Stimulated activated CD8-positive, alpha-beta memory T cell treated with anti-CD3 and anti-CD28 coated beads, Interleukin-15, amount 100 ng/mL, for 48 hours (primary cell): Measurements from ENCODE around the gene ACTC1.

Experiments
- DNase-seq, 2 donors: peaks; one replicate each; pipeline ENCODE4 v3.0.0-alpha.2; 2020; ENCODE audit warnings: low read depth in 2 of 2

The ACTC1 gene

DNA sequence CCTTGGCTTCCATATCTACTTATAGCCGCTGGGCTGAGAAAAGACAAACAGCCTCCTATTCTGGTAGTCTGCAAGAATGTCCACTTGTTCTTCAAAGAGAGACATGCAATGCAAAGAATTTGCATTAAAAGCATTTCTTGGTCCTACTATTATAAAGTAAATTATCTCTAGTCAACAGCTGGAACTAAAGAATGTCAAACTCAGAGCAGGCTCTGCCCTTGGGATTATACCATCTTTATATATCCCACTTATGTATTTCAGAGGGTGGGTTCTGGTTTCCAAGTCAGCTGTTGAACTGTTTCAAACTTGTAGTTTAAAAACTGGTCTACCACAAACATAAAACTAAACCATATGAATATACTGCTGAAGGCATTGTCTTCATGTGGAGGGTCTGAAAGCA, 7.0 kb upstream of the ACTC1 start:
- no peak for DNase-seq

DNA sequence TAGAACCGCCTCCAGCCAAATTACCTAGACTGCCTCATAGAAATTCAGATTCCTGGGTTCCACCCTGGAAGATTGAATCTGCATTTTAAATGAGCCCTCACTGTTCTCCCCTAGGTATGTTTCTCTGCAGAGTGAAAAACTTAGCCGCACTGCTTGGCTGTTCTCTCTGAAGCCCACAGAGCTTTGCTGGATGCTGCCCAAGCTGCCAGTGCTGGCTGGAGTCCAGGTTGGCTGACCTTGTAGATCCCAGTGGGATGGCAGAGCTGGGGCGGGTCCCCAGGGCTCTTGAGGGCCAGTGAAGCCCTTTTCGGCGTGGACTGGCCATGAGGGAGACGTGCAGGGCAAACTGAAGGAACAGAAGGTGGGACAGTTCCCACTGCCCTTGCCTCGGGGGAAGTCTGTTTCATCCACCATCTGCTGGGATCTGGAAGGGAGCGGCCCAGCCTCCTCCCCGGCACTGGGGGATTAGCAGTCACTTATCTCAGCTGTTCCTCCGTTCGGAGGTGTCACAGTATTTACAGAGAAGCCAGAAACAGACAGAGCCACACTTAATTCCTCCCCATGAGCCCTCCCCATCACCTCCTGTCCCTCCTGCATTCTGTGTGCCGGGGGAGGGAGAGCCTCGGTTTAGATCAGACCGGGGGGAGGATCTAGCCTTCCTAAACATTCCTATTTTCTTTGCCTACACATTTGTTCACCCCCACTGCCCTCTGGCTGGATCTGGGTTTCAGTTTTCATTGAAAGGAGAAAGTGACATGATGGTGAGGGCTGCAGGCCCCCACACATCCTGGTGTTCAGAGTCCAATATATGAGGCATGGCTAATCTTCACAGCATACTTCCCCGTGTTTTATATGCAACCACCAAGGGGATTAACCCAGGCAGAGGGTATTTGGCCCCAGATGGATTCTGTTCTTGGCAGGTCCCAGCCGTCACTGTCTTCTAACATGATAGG, 4.1 kb upstream of the ACTC1 start:
- DNase-seq = no peak

DNA sequence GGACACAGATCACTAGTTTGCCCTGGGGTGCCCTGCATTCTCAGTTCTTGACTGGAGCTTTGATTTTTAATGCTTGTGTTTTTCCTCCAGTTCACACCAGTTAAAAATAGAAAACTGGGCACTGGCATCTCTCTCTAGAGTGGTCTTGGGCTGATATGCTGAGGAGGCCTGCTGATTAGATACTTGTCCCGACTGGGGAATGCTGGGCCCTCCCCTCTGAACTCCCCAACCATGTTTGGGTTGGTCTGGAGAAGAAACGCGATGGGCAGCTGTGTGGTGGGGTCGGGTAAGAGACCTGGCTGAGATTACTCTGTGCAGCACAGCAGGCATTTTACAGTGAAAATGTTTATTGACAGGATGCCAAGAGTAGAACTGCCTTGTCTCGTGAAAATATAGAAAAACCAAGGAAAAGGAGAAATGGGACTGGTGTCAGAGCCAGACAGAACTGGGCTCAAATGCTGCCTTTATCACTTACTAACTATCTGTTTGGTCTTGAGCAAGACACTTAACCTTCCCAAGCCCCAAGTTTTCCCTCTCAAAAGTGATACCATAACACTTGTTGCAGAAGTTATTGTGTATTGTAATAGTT, 1.6 kb upstream of the ACTC1 start:
- no peak for DNase-seq

DNA sequence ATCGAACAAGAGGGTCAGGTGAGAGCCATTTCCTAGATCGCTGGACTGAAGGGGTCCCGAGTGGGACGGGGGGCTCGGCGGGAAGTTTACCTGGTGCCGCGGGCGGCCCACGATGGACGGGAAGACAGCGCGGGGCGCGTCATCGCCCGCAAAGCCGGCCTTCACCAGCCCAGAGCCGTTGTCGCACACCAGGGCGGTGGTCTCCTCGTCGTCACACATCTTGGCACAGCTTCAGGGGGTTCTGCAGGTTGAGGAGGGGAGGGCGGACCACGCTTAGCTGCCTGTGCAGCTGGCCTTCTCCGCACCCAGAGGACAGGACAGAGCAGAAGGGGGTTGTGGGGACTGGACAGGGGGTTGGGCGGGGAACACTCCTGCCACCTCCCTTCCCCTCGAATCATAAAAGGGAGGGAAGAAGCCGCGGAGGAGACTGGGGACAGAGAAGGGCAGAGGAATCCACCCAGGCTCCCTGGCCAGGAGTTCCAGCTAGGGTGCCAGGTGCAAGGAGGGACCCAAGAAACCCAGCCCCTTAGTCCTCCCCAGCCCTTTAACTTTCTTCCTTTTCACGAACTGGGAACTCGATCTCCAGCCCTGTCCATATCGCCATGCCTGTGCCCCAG, 651 bp downstream of the ACTC1 start:
- no peak for DNase-seq

DNA sequence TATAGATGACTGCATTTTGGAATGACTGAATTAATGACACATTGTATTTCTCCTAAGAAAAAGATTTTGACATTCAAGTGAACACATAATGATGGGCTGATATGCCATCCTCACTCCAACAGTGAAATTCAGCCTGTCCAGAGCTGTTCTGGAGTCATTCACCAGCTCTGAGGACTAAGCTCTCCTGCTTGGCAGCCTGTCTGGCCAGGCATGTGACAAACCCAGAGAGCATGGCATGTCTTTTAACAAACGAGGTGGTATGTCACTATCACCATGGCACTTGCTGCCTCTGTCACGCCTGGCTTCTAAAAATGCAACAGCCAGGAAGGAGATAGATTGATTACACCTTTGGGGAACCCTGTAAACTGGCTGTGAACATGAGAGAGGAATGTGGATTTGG, 1.4 kb downstream of the ACTC1 start:
- no peak for DNase-seq

DNA sequence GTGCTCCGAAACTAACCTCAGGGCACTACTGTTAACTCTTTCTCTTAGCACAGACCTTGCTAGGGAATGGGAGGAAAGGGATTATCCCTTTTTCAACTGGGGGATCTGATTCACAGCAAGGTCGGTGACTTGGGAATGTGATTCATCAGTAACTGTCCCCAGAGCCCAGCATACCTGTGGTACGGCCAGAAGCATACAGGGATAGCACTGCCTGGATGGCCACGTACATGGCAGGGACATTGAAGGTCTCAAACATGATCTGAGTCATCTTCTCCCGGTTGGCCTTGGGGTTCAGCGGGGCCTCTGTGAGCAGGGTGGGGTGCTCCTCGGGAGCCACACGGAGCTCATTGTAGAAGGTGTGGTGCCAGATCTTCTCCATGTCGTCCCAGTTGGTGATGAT, 2.3 kb downstream of the ACTC1 start:
- DNase-seq = no peak

DNA sequence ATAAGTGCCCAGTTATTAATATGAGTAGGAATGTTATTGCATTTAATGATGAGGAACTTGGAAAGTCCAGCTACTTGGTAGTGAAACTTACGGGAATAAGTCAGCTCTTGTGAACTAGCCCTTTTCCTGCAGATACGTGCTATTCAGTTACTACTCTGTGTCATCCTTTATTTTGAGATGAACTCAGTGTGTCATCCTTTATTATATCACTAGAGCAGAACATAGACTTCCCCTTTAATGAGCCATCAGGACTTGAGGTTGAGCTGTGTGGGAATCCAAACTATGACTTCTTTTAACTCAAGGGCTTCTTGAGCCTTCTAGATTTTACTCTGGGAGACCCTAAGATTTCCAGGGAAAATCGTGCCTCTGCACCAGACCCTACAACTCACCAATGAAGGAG, 3.6 kb downstream of the ACTC1 start:
- DNase-seq = no peak

DNA sequence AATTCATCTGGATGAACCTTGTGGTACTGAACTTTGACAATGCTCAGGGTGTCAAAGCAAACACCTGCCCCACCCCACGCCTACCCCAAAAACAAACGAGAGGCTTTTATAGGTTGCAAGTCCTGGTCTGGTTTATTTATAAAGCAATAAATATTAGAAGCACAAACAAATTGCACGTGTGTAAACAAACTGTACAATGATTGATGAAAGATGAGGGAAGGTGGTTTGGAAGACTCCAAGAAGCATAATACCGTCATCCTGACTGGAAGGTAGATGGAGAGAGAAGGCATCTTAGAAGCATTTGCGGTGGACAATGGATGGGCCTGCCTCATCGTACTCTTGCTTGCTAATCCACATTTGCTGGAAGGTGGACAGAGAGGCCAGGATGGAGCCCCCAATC, 5.2 kb downstream of the ACTC1 start:
- no peak for DNase-seq

DNA sequence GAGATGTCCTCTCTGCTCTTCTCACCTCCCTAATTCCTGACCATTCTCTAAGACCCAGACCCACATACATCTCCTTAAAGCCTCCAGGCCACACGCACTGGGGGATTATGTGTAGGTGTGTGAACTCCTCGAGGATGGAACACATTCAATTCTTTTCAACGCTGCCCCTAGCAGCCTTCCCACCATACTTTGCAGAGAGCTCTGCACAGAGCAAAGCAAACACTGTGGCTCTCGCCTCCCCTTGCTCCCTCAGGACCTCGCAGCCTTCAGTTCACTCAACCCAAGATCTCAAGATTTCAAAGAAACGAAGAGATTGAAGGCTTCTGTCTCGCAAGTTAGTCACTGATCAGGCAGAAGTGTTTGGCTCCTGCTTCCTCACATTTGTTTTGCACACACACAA, 6.0 kb downstream of the ACTC1 start:
- no peak for DNase-seq

DNA sequence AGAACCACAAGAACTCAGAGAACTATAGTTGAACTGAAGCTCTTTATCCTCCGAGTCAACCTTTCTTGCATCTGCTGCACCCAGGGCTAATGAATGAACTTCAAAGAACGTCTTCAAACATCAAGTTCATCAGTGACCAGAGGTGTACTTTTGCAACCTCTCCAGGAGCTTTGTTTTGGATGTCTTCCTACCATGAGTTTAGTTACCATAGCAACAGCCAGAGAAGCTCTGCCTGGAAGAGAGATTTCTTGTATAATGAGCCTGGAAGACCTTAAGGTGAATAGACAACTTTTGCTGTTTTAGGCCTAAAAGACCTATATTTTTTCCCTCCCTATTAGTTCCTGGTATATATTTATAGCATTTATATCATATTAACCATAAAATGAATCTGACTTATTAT, 9.1 kb downstream of the ACTC1 start:
- DNase-seq = no peak

DNA sequence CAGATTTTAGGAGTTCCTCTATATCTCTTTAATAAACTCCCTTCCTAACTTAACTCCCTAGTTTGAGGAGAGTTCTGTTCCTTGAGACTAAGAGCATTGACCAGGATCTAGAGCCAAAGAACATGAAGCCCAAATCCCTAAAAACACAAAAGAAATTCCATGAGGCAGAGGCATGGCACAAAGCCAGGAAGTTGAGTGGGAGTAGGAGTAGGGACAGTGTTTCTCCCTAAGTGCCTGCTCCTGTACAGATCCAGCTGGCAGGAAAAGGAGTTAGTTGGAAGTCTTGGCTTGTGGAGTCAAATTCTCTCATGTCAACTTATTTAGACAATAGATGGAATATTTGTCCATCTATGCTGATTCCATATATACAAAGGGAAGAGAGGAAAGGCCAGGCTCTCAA, 11.4 kb downstream of the ACTC1 start:
- no peak for DNase-seq

DNA sequence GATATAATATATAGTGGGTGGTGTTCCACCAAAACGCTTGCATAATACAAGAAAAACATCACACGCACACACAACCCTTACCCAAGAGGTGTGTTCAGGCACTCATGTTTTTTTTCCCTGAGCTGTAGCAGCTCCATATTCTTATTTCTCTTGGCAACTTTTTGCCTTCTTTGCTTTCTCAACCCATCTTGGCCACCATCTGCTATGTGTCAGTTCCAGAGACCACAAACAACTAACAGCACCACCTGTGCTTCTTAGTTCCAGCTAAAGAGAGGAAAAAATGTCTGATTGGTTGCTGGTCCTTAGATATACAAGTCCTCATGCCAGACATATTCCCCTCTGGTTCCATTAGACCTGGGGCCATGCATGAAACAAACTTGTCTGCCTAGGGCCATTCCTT, 11.9 kb downstream of the ACTC1 start:
- DNase-seq = no peak

DNA sequence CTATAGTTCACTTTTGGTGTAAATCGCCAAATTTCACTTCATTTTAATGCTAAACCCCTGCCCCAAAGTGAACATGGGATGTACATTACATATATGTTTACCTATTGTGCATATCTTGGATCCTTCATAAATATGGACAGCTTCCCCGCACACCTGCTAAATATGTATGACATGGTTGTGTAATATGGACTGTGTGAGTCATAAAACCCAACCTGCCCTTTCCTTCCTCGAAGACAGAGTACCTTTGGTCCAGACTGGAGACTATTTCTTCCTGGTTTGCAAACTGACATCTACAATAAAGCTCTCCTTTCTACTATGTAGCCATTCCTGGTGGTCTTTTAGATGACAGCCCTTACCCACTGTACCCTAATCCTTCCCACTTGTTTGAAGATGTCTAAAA, 12.4 kb downstream of the ACTC1 start:
- DNase-seq = no peak

DNA sequence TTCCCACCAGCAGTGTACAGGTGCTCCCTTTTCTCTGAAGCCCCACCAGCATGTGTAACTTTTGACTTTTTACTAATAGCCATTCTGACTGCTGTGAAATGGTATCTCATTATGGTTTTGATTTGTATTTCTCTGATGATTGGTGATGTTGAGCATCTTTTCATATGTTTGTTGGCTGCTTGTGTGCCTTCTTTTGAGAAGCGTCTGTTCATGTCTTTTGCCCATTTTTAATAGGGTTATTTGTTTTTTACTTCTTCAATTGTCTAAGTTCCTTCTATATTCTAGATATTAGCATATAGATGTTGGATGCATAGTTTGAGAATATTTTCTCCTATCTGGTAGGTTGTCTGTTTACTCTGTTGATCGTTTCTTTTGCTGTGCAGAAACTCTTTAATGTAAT, 14.6 kb downstream of the ACTC1 start:
- no peak for DNase-seq

DNA sequence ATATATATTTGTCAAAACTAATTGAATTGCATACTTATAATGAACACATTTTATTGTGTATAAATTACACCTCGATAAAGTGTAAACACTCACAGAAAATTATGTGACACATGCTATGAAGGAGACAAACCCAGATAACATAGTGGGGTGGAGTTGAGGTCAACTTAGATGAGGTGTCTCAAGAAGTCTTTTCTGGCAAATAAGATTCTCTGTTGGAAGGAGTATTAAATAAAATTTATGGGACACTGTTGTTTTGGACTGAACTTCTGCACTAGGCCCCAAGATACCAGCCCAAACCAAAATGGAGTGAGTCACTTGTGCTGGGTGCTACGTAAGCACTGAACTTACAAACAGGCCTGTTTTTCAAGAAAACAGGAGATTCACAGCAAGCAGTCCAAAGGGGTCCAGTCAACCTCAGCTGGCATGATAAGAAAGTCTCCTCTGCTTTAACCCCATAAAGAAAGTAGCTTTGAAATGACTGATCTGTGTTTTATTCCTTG, 18.7 kb downstream of the ACTC1 start:
- DNase-seq = no peak

DNA sequence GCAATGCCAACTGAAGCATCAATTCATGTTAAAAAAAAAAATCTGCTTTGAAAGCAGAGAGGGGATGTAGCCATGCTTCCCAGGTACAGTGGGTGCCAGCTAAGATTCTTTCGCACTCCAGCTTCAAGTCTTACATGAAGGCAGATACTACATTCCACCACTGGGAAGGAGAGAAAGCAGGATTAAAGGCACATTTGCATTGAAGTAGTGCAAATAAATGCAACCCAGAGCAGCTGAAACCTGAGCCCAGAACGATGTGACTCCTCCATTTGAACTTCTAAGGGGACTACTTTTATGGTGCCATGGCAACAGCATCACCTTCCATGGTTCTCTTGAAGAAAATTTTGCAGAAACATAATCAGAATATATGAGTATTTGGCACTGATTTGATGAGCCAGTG, 21.4 kb downstream of the ACTC1 start:
- no peak for DNase-seq

DNA sequence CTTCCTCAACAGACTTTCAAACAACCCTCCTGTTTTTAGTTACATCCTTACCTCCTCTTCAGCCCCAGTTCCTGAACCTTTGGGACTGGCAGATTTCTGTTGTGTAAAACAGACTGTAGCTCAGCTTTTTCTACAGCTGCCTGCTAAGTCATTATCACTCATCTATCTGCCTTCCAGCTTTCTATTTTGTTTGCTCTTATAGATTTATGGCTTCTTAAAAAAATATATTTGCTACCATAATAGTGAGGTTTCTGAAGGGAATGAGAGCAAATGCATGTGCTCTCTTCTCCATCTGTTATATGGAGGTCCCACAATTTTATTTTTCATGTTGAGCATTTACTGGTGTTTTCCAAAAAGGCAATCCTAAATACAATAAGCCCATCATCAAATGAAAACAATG, 22.3 kb downstream of the ACTC1 start:
- no peak for DNase-seq

DNA sequence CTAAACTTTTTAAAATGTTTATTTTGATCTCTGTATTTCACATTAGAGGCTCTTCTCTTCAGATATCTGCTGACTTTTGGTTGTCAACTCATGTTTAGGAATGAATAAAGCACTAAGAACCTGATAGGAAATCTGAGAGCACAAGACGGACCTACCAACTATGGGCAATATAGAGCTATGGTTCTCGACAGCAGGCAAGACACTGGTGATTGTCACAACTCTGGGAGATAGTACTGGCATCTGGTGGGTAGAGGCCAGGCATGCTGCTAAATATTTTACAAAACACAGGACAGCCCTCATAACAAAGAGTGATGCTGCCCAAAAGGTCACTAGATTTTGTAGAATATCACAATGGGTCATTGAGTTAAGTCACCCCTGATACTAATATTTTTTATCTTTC, 23.0 kb downstream of the ACTC1 start:
- no peak for DNase-seq

DNA sequence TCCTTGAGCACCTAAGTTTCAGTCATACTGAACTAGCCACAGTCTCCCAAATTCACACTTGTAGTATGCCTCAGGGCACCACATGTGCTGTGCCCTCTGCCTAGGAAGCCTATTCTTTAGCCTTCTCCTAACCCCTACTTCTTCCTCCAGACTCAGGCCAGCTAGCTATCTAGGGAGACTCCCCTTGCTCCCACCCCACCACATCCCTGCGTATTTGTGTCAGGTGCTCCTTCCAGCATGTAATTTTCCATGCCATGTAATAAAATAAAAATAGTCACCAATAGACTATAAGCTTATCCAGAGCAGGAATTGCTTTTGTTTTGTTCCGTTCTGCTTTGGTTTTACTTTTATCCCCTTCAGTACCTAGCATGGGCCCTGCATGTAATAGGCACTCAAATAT, 25.6 kb downstream of the ACTC1 start:
- DNase-seq = no peak

DNA sequence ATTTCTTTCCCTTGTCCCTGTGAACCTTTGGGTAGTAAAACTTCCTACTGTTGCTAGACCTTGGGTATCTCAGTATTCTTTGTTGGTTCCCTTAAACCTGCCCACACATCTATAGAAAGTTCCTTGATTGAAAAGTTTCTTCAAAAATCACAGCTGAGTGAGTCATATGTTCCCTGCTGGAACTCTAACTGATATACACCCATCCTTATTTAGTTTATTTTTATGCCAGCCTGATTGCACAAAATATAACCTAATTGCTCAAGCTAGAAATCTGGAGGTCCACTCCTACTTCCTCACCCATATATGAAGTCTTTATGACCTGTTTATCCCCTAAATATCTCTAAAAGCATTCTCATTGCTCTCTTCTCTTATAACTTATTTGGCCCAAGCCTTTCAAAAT, 26.8 kb downstream of the ACTC1 start:
- no peak for DNase-seq

DNA sequence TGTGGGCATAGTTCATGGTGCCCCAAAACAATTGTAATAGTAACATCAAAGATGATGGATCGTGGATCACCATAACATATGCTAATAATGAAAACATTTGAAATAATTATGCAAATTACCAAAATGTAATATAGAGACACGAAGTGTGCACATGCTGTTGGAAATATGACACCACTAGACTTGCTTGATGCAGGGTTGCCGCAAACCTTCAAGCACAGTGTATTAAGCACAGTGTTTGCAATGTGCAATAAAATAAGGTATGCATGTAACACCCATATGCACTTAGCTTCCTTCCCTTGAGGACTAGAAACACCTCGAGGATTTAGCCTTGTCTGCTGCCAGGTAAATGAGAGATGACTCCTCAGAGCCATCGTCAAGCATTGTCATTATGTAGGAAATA, 29.6 kb downstream of the ACTC1 start:
- DNase-seq = no peak

DNA sequence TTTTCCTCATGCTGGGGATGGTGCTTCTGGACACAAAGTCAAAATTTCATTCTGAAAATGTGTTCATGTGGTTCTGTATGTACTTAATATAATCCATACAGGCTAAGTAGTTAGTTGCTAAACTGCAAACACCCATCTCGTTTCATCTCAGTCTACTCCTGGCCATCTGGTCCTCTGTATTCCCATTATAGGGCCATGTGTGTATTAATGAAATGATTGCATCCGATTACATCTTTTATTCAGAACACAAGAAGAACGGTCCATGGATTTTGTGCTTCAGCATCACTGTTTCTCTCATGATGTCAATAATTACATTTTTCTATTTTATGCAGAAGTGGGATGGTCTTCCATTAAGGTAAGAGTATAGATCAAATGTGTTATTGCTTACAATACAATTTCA, 34.4 kb downstream of the ACTC1 start:
- no peak for DNase-seq

DNA sequence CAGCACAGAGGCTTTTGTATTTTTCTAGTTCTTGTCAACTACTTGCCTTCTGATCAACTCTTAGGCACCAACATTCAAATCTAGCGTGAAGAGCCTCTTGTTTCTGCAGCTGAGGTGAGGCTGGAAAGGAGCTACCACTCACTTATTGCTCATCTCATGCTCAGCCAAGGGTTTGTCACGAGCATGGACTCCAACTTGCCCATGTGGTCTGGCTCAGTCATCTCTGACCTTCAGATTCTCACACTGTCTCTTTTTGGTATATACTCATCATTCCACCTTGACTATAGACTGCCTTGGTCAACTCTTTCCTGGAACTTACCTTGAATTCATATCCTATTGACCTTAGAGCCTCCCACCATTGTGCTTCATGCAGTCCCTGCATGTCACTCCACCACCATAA, 35.4 kb downstream of the ACTC1 start:
- DNase-seq = no peak
